PC-9 (cell line): Measurements from ENCODE around the gene TLR3.

Experiments used
- EZH2 ChIP-seq: fragments of 200-600 bp; sonication (generic); IDR thresholded peaks from 2 replicates; pipeline ENCODE4 v1.8.0; 2017; ENCODE audit warnings: antibody characterized with exemption, low read depth
- TF ChIP-seq, protein P1 (sequence below): fragments of 200-600 bp; sonication (generic); conservative IDR thresholded peaks from 2 replicates; pipeline ENCODE4 v1.6.1; 2017; ENCODE audit warnings: mixed run types, antibody characterized with exemption, mild to moderate bottlenecking, moderate library complexity

DNA sequence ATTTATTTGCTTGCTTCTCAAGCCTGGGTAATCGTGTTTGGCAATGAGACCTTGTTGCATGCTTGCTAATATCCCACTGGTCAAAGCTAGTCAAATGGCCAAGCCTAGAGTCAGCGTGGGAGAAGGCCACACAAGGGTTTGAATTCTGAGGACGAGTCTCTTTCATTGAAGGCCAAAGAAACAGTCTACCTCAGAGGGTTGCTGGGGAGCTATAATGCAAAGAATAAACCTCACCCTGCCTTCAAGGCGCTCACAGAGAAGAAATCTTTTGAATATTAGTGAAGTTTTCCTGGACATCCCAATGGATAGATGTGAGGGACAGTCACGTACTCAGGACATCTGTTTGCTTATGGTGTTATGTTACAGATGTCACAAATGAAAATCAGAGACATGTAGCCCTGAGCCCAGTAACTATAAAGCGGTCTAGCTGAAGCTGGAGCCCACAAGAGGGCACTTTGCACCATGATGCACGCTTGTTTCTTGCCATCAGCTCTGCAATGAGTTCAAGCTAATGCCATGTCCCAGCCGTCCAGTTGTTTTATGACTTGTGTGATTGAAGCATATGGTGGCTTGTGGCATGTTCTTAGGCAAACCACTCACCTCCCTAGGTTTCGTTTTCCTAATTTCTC, 1.1 kb upstream of the TLR3 start:
- TF ChIP-seq, protein P1, sequence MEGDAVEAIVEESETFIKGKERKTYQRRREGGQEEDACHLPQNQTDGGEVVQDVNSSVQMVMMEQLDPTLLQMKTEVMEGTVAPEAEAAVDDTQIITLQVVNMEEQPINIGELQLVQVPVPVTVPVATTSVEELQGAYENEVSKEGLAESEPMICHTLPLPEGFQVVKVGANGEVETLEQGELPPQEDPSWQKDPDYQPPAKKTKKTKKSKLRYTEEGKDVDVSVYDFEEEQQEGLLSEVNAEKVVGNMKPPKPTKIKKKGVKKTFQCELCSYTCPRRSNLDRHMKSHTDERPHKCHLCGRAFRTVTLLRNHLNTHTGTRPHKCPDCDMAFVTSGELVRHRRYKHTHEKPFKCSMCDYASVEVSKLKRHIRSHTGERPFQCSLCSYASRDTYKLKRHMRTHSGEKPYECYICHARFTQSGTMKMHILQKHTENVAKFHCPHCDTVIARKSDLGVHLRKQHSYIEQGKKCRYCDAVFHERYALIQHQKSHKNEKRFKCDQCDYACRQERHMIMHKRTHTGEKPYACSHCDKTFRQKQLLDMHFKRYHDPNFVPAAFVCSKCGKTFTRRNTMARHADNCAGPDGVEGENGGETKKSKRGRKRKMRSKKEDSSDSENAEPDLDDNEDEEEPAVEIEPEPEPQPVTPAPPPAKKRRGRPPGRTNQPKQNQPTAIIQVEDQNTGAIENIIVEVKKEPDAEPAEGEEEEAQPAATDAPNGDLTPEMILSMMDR: no peak
- TF ChIP-seq EZH2: no peak
